ENCODE data around the gene KRI1. TPM values are rescaled to one million over a fixed set of nuclear protein-coding genes. Genes with fewer than 3 reads are reported as not detected.

The KRI1 gene
- total and polyA plus RNA-seq, 2 experiments from 2014 or later: 23.8 to 43.2 TPM

GRCh38 chr19:10533646-10534386 lies 32.0 kb downstream of the KRI1 start:
- Mint-ChIP-seq H3K27me3 (ENCODE audit: insufficient read depth, low read depth, poor library complexity) (peaks cover 12% of the 10 kb centered on the region), H3K36me3 (ENCODE audit: low read depth) (no peaks in the 10 kb centered on the region), H3K4me3 (no peak overlapping the region), H3K27ac (no peak overlapping the region), H3K9me3 (no peaks in the 10 kb centered on the region), H3K4me1 (no peaks in the 10 kb centered on the region)
- no peak overlapping the region for H3K4me2 ChIP-seq
- no peaks in the 10 kb centered on the region for H3K79me2 ChIP-seq (replicated peaks; ENCODE audit: insufficient read depth)
- no peaks in the 10 kb centered on the region for H3K27me3 ChIP-seq (ENCODE audit: insufficient read depth)
- H3K4me3 ChIP-seq: no peak overlapping the region
- H3K9me2 ChIP-seq (ENCODE audit: insufficient read depth): no peaks in the 10 kb centered on the region
- no peak for DNase-seq (ENCODE audit: low spot score)
- no peak overlapping the region for H3K27ac ChIP-seq (ENCODE audit: low read depth)
- H3K36me3 ChIP-seq (ENCODE audit: insufficient read depth): no peaks in the 10 kb centered on the region
- no peaks in the 10 kb centered on the region for H3K4me1 ChIP-seq (ENCODE audit: insufficient read depth)
- H2AFZ ChIP-seq: no peak overlapping the region
- TF ChIP-seq CREB1 (CRISPR knock-in tag; IDR thresholded peaks at IDR 0.05; ENCODE audit: low read depth) (no peak), STAT1 (IDR thresholded peaks at IDR 0.05; ENCODE audit: unreplicated experiment) (no peak), ZNF114 (CRISPR knock-in tag; IDR thresholded peaks at IDR 0.05) (no peak), EZH2phosphoT487 (IDR thresholded peaks at IDR 0.05; ENCODE audit: unreplicated experiment) (no peak), JUNB (IDR thresholded peaks at IDR 0.05; ENCODE audit: unreplicated experiment) (no peak), CTCF (conservative IDR thresholded peaks at IDR 0.05; ENCODE audit: low read depth in 2 of 2) (0 out of 4 replicates have a peak, but pooled peaks of 1 of the 2 experiments have one; percentile 9), ZNF331 (CRISPR knock-in tag; IDR thresholded peaks at IDR 0.05; ENCODE audit: low read depth) (no peak)
- H4K20me1 ChIP-seq (replicated peaks; ENCODE audit: insufficient read depth): no peaks in the 10 kb centered on the region
- H3F3A ChIP-seq (replicated peaks; ENCODE audit: low read depth): no peaks in the 10 kb centered on the region
- ATAC-seq: no peak

GRCh38 chr19:10532457-10532856 lies 33.4 kb downstream of the KRI1 start:
- no peak overlapping the region for H2AFZ ChIP-seq
- no peak overlapping the region for H3K4me3 Mint-ChIP-seq
- H3F3A ChIP-seq (replicated peaks; ENCODE audit: low read depth): no peaks in the 10 kb centered on the region
- H4K20me1 ChIP-seq (replicated peaks; ENCODE audit: insufficient read depth): no peaks in the 10 kb centered on the region
- H3K27ac ChIP-seq (ENCODE audit: low read depth): no peak overlapping the region
- no peak overlapping the region for H3K4me3 ChIP-seq
- H3K9me3 Mint-ChIP-seq: no peaks in the 10 kb centered on the region
- ATAC-seq: no peak
- H3K27ac Mint-ChIP-seq: no peak overlapping the region
- no peak overlapping the region for H3K4me2 ChIP-seq
- H3K27me3 ChIP-seq (ENCODE audit: insufficient read depth): no peaks in the 10 kb centered on the region
- no peaks in the 10 kb centered on the region for H3K9me2 ChIP-seq (ENCODE audit: insufficient read depth)
- H3K79me2 ChIP-seq (replicated peaks; ENCODE audit: insufficient read depth): no peaks in the 10 kb centered on the region
- H3K4me1 ChIP-seq (ENCODE audit: insufficient read depth): no peaks in the 10 kb centered on the region
- H3K4me1 Mint-ChIP-seq: no peaks in the 10 kb centered on the region
- DNase-seq (ENCODE audit: low spot score): no peak
- no peaks in the 10 kb centered on the region for H3K36me3 Mint-ChIP-seq (ENCODE audit: low read depth)
- no peaks in the 10 kb centered on the region; the same call in 1 of the 2 replicates for H3K36me3 ChIP-seq (ENCODE audit: insufficient read depth)
- H3K27me3 Mint-ChIP-seq (ENCODE audit: insufficient read depth, low read depth, poor library complexity): peaks cover 8% of the 10 kb centered on the region
- TF ChIP-seq ETS1 (IDR thresholded peaks at IDR 0.05) (no peak), NANOG (IDR thresholded peaks at IDR 0.05; ENCODE audit: borderline replicate concordance) (no peak), EZH2phosphoT487 (IDR thresholded peaks at IDR 0.05; ENCODE audit: unreplicated experiment) (no peak), POLR2AphosphoS5 (IDR thresholded peaks at IDR 0.05; ENCODE audit: low read depth) (no peak), ZNF462 (CRISPR knock-in tag; IDR thresholded peaks at IDR 0.05) (no peak)

Measured in GM23338 (cell line).